Head of caudate nucleus (tissue), 42 donors: Measurements from ENCODE around the gene HS1BP3.
A peak's percentile ranks its signal among the peaks of the same experiment; 100 is the strongest.

Experiments
- DNase-seq, 42 donors: peaks; one replicate each; pipeline versions ENCODE4 v3.0.0 to v3.0.0-alpha.2; 2020 to 2021; ENCODE audit warnings: mixed read lengths in 7 of 42
- intact Hi-C: fragments of 100-400 bp; cut with DNase I; formaldehyde crosslinking; loops from one replicate; pipeline ENCODE4 v1.15.0; 2022

The HS1BP3 gene

GRCh38 chr2:20638646-20639430, 12.1 kb downstream of the HS1BP3 start:
- no peak for DNase-seq
- intact Hi-C loops: loop anchor here (10.0 kb wide), 1 partner anchor 124 kb away; no protein-coding TSS in a partner anchor

DNA sequence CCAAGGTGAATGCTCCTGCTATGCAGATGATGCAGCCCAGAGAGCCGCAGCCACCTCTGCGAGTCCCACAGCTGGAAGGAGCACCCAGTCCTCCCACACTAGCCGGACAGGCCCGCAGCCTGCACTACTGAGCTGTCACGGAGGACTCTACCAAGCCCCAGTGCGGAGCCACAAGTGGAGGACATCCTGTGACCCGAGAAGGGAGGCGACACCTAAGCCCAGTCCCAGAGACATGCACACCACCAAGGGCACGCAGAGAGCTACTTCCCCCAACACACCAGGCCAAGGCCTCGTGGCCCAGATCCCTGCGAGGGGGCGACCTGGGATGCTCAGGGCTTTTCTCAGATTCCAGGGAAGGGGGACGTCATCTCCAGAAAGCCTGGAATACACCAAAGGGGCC, 12.9 kb downstream of the HS1BP3 start:
- no peak for DNase-seq
- intact Hi-C loops: loop anchor here (10.0 kb wide), 1 partner anchor 123 kb away; no protein-coding TSS in a partner anchor

- intact Hi-C loops: loop anchor here (10.0 kb wide), 1 partner anchor 122 kb away; no protein-coding TSS in a partner anchor
- DNase-seq: peak in 1 of 42 donors; percentile 29
Observed at GRCh38 chr2:20637147-20637546, 13.8 kb downstream of the HS1BP3 start.

DNA sequence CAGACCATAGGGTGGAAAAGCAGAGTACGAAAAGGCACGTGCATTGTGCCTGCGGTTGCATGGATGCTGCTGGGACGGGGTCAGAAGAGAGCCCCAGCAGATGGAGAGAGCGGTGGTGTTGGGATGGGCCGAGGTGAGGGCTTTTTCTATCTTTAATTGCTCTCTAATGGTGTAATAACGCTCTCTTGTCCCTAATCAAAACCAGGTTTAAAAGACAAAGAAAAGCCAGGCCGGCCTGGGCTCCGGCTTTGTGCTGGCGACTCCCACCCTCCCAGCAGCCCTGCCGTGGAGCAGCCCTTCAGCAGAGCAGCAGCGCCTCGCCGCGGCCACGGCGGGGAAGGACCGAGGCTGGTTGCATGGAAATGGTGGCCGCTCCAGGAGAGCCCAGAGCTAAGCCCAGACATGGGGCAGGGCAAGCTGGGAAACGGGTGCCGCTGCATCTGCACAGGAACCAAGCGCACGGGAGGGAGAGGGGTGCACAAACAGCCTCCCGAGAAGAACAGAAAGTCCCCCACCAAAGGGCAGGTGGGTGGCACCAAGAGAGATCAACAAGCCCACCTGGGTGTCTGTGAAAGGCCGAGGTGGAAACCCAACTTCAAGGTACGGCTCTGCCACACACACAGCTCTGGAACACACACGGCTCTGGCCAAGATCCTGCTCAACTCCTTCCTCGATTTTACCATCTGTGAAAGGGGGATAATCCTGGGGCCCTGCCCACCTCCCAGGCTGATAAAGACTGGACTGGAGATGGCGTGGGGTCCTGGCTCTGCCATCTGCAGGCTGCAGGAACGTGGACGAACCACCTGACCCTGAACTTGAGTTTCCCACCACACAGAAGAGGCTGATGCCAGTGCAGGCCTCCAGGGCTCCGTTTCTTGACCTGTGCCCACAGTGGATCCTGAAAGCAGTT, 15.0 kb downstream of the HS1BP3 start:
- intact Hi-C loops: loop anchor here (2.0 to 10.0 kb wide), 2 partner anchors 121 to 189 kb away; partner anchors contain the start of gene RHOB
- DNase-seq: peak; percentile 79 to 96 (median 91)

- DNase-seq: peak in 1 of 42 donors; percentile 3
- intact Hi-C loops: loop anchor here (2.0 to 10.0 kb wide), 2 partner anchors 120 to 188 kb away; partner anchors contain the start of gene RHOB
Observed at GRCh38 chr2:20635113-20635510, 15.8 kb downstream of the HS1BP3 start.

DNA sequence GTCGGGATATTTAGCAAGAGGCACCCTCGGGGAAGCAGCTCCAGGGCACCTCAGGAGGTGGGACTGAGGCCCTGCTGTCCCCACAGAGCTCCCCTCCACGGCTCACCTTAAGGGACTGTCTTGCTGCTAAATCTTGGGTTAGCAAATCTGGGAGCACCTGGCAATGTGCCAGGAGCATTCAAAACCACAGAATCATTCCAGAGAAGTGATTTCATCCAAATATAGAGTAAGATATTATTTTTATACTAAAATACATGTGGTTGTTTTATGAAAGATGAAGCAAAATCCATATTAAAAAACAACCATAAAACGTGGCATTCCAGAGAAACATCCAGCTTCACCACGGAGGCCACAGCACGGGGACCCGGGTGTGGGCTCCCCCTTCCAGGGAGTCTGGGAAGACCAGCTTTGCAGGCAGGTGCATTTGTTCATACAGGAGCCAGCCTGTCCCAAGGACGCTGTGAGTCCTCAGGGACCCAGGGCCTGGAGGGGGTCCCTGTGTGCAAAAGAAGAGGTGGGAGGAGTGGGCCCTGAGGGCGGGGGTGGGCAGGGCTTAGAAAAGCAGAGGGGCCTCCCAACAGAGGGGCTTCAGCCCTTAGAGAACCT, 16.3 kb downstream of the HS1BP3 start:
- intact Hi-C loops: loop anchor here (2.0 to 10.0 kb wide), 2 partner anchors 120 to 188 kb away; partner anchors contain the start of gene RHOB
- peak in 1 of 42 donors; percentile 44 for DNase-seq

DNA sequence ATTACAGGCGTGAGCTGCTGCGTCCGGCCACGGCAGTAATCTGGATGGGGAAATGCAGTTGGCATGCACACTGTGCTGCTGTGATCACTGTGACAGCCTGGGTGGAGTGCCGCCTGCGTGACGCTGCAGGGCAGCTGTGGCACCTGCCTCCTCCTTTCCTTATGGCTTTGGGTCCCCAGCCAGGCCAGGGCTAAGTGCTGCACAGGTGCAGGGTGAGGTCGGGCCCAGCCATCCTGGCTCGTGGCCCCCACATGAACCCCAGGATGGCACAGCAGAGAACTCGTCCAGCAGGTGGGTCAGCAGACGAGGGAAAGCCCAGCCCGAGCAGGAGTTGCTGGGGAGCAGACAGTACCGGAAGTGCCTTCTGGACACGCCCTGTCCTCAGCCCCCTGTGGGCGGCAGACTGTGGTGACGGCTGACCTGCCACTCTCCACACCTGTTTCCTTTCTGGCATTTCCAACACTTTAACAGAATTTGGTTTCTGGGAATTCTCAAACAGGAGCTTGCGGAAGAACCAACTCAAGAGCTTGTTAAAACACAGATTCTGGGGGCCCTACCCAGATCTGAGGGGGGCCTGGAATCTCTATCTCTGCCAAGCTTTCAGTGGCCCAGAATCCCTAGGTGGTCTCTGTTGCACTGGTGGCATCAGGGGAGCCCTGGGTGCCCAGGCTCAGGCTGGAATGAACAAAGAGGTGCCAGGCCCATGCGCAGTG, 16.9 kb downstream of the HS1BP3 start:
- DNase-seq: no peak
- intact Hi-C loops: loop anchor here (2.0 to 10.0 kb wide), 2 partner anchors 119 to 187 kb away; partner anchors contain the start of gene RHOB

DNA sequence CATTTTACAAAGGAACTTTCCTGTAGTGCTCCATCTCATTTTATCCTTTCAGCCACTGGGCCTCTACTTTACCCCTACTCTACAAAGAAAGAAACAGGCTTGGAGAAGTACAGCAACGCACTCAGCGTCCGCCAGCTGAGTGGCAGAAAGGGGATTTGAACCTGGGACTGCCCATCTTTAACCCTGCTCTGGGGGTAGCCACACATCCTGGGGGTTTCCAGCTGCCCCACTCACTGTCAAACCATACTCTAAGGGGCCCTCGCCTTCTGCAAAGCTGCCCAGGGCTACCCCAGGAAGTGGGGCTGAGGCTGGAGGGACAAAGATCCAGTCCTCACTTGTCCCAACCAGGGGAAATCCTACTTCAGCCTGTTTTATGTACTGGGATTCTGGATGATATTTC, 17.9 kb downstream of the HS1BP3 start:
- intact Hi-C loops: loop anchor here (10.0 kb wide), 1 partner anchor 118 kb away; no protein-coding TSS in a partner anchor
- DNase-seq: no peak

DNA sequence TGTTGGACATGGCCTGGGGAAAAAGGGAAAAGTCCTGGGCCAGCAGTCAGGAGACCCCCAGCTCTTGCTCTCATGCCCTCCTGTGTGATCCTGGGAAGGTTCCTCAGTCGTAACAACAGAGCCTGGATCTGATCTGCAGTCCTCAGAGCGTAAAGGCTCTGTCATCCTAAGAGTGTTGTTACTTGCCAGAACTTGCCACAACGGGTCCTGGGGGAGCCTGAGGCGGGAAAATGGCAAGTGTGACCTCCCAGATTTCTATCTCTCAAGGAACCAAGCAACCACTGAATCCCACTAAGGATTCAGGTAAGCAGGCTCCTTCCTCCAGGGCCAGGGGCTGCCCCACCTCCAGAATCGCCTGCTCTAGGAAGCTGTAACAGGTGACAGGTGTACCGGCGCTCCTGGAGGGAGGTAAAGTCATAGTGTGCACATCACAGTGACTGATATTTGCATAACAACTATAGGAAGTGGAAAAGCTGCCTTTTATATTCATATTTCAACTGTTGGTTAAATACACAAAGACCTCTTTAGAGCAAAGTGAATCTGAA, 18.4 kb downstream of the HS1BP3 start:
- intact Hi-C loops: loop anchor here (10.0 kb wide), 1 partner anchor 118 kb away; no protein-coding TSS in a partner anchor

GRCh38 chr2:20631617-20632307, 19.1 kb downstream of the HS1BP3 start:
- intact Hi-C loops: loop anchor here (10.0 kb wide), 1 partner anchor 117 kb away; no protein-coding TSS in a partner anchor

More for the DNA sequence above, 18.4 kb downstream of the HS1BP3 start:
- no peak for DNase-seq

GRCh38 chr2:20630967-20631366, 19.9 kb downstream of the HS1BP3 start:
- intact Hi-C loops: loop anchor here (10.0 kb wide), 1 partner anchor 116 kb away; no protein-coding TSS in a partner anchor
- DNase-seq: peak in 1 of 42 donors; percentile 5

More at GRCh38 chr2:20631617-20632307, 19.1 kb downstream of the HS1BP3 start:
- DNase-seq: no peak

GRCh38 chr2:20629581-20630171, 21.2 kb downstream of the HS1BP3 start:
- DNase-seq: peak in 24 of 42 donors; percentile 36 to 78 (median 62)
- intact Hi-C loops: loop anchor here (10.0 kb wide), 1 partner anchor 115 kb away; no protein-coding TSS in a partner anchor

DNA sequence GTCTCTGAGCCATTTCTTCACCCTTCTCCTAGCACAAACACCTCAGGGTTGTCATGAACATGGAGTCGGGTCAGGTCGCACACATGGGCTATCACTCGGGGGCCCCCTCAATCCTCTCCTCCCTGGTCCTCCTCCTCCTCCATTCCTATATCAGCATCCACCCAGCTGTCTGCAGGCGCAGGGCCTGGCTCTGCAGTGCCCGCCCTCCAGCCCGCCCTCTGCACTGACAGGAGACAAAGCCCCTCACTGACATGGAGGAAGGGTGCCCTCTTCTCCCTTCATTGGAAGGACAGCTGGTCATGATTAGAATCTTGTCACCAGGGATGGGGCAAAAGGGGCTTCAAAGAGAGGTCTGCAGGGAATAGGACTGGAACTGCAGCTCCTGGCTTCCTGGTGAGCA, 21.7 kb downstream of the HS1BP3 start:
- peak in 1 of 42 donors; percentile 35 for DNase-seq
- intact Hi-C loops: no loop called here

DNA sequence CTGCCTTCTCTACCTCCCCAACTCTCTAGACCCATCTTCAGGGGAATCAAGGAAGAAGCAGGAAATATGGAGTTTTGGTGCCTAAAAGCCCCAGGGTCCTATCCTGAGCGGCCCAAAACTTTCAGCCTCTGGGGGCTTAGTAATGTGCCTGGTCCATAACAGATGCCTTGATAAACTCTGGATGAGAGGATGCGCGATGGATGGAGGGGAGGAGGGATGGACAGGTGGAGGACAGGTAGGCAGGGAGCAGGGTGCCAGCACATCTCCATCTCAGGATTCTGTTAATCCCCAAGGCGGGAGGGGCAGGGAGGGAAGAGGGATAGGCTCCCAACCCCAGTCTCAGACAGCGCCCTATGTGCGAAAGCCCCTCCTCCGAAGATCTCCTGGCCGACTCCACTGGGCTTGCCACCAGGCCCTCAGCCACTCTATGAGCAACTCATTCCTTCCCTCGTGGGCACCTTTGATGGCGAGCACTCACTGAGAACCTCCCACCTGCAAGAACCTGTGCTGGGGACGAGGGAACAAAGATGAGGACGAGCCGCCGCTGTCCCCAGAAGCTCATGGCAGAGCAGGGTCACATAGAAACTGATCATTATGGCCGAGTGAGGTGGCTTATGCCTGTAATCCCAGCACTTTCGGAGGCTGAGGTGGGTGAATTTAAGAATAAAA, 23.1 kb downstream of the HS1BP3 start:
- peak in 2 of 42 donors; percentile 1 to 5 for DNase-seq
- intact Hi-C loops: no loop called here

DNA sequence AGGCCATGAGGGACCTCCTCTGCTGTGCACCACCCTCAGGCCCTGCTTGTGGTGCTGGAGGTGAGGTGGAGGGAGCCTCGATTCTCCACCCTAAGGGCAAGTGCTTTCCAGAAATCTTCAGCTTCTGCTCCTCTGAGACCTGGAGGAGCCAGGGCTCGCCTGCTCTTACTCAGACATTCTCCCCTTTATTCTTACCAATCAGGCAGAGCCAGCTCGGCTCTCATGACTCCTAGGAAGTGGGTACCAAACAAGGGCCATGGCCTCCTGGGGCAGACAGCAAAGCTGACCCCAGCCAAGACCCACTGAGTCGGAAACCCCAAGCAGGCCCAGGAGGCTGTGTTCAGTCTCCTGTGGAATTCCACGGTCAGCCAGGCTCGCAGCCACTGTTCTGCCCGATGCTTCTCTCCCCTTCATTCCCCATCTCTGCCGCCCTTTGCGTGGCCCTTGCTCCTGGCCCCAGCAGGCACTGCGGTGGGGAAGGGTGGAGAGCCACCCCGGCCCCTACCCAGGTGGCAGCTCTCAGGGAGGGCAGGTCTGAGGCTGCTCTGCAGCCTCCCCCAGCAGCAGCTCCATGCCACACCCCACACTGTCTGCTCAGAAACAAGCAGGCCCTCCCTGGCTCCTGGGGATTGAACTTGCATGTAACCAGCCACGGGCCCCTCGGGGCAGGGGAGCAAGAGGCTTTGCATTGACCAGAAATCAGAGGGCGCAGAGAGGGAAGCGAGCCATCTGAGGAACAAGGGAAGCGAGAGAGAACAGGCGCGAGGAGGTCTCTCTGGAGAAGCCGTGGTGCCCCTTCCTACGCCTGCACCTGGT, 24.0 kb downstream of the HS1BP3 start:
- intact Hi-C loops: no loop called here
- peak in 11 of 42 donors; percentile 2 to 44 (median 9) for DNase-seq
